Liver (tissue), 9 donors: ENCODE results near the gene IARS1. TPM values are rescaled to one million over a fixed set of nuclear protein-coding genes. Genes with fewer than 3 reads are reported as not detected.

ENCODE experiments used
- DNase-seq: peaks from one replicate; pipeline ENCODE4 v3.0.0-alpha.2; 2017; ENCODE audit warnings: low spot score
- H3K27ac ChIP-seq, 2 donors: one replicate each; pipeline ENCODE4 v1.7.0; 2013; ENCODE audit warnings: inconsistent platforms in 2 of 2, low read length in 2 of 2, control low read depth in 1 of 2, low read depth in 1 of 2, mild to moderate bottlenecking in 1 of 2
- H3K27me3 ChIP-seq, 4 donors: one replicate each; pipeline versions ENCODE4 v1.6.1 to v1.7.0; 2013; ENCODE audit warnings: low read length in 3 of 4, inconsistent platforms in 1 of 4, mild to moderate bottlenecking in 1 of 4, moderate library complexity in 1 of 4; ENCODE audit not compliant: control insufficient read depth in 4 of 4, insufficient read depth in 4 of 4
- H3K36me3 ChIP-seq, 4 donors: one replicate each; pipeline versions ENCODE4 v1.6.1 to v1.7.0; 2013; ENCODE audit warnings: low read length in 3 of 4, mild to moderate bottlenecking in 3 of 4, low read depth in 1 of 4, moderate library complexity in 1 of 4; ENCODE audit not compliant: control insufficient read depth in 4 of 4, insufficient read depth in 3 of 4
- H3K4me1 ChIP-seq, 4 donors: one replicate each; pipeline versions ENCODE4 v1.6.1 to v1.7.0; 2013; ENCODE audit warnings: low read length in 3 of 4, mild to moderate bottlenecking in 3 of 4, moderate library complexity in 1 of 4; ENCODE audit not compliant: control insufficient read depth in 4 of 4, insufficient read depth in 4 of 4
- H3K4me3 ChIP-seq, 3 donors: one replicate each; pipeline versions ENCODE4 v1.6.1 to v1.7.0; 2013; ENCODE audit warnings: low read length in 3 of 3, control low read depth in 1 of 3, low read depth in 1 of 3, mild to moderate bottlenecking in 1 of 3
- H3K9ac ChIP-seq, 2 donors: one replicate each; pipeline ENCODE4 v1.7.0; 2013; ENCODE audit warnings: low read length in 2 of 2, mild to moderate bottlenecking in 2 of 2, moderate library complexity in 2 of 2, control low read depth in 1 of 2, low read depth in 1 of 2
- H3K9me3 ChIP-seq, 4 donors: one replicate each; pipeline versions ENCODE4 v1.6.1 to v1.7.0; 2013; ENCODE audit warnings: low read length in 3 of 4; ENCODE audit not compliant: control insufficient read depth in 4 of 4
- ATF3 ChIP-seq: IDR thresholded peaks from 2 replicates; pipeline ENCODE4 v1.6.1; 2016; ENCODE audit warnings: antibody characterized with exemption
- CTCF ChIP-seq: fragments of 150-350 bp; IDR thresholded peaks from 2 replicates; pipeline ENCODE4 v1.5.1; 2017; ENCODE audit warnings: improper control_type of control experiment, low read depth, low read length; ENCODE audit not compliant: missing input control
- EGR1 ChIP-seq, 2 donors: IDR thresholded peaks; 2 replicates each; pipeline ENCODE4 v1.6.1; 2016 to 2018; ENCODE audit warnings: antibody characterized with exemption in 2 of 2, low read depth in 2 of 2
- FOXA1 ChIP-seq: IDR thresholded peaks from 2 replicates; pipeline ENCODE4 v1.6.1; 2016; ENCODE audit warnings: antibody characterized with exemption
- FOXA2 ChIP-seq: IDR thresholded peaks from 2 replicates; pipeline ENCODE4 v1.6.1; 2016; ENCODE audit warnings: antibody characterized with exemption
- GABPA ChIP-seq, 2 donors: IDR thresholded peaks in 1 of 2; conservative IDR thresholded peaks in 1 of 2; 2 replicates each; pipeline ENCODE4 v1.6.1; 2016; ENCODE audit warnings: antibody characterized with exemption in 2 of 2, mild to moderate bottlenecking in 1 of 2, moderate library complexity in 1 of 2
- HNF4A ChIP-seq, 2 donors: conservative IDR thresholded peaks; 2 replicates each; pipeline ENCODE4 v1.6.1; 2016; ENCODE audit warnings: antibody characterized with exemption in 2 of 2, mild to moderate bottlenecking in 2 of 2
- HNF4G ChIP-seq: IDR thresholded peaks from 2 replicates; pipeline ENCODE4 v1.6.1; 2016; ENCODE audit warnings: antibody characterized with exemption
- JUND ChIP-seq, 2 donors: IDR thresholded peaks; 2 replicates each; pipeline ENCODE4 v1.6.1; 2016; ENCODE audit warnings: antibody characterized with exemption in 2 of 2
- MAX ChIP-seq: IDR thresholded peaks from 2 replicates; pipeline ENCODE4 v1.6.1; 2016; ENCODE audit warnings: antibody characterized with exemption
- NR2F2 ChIP-seq: IDR thresholded peaks from 2 replicates; pipeline ENCODE4 v1.6.1; 2016; ENCODE audit warnings: antibody characterized with exemption
- RAD21 ChIP-seq, 2 donors: IDR thresholded peaks; 2 replicates each; pipeline ENCODE4 v1.6.1; 2016; ENCODE audit warnings: antibody characterized with exemption in 2 of 2, mild to moderate bottlenecking in 2 of 2
- REST ChIP-seq: IDR thresholded peaks from 2 replicates; pipeline ENCODE4 v1.6.1; 2016; ENCODE audit warnings: antibody characterized with exemption, mild to moderate bottlenecking
- RXRA ChIP-seq, 2 donors: IDR thresholded peaks; 2 replicates each; pipeline ENCODE4 v1.6.1; 2017 to 2018; ENCODE audit warnings: antibody characterized with exemption in 2 of 2, mild to moderate bottlenecking in 1 of 2
- SP1 ChIP-seq: IDR thresholded peaks from 2 replicates; pipeline ENCODE4 v1.6.1; 2018; ENCODE audit warnings: antibody characterized with exemption, mild to moderate bottlenecking
- TAF1 ChIP-seq: conservative IDR thresholded peaks from 2 replicates; pipeline ENCODE4 v1.6.1; 2016; ENCODE audit warnings: antibody characterized with exemption, mild to moderate bottlenecking
- YY1 ChIP-seq: IDR thresholded peaks from 2 replicates; pipeline ENCODE4 v1.6.1; 2016; ENCODE audit warnings: antibody characterized with exemption, mild to moderate bottlenecking
- ZBTB33 ChIP-seq: IDR thresholded peaks from 2 replicates; pipeline ENCODE4 v1.6.1; 2016; ENCODE audit warnings: antibody characterized with exemption
- WGBS: extraction: QIAGEN DNeasy Blood & Tissue Kit; methylation state at CpG from one replicate; pipeline ENCODE4 v1.1.7; 2013; 5-methylcytosine and 5-hydroxymethylcytosine counted together
- polyA plus RNA-seq, 2 donors: library from polyadenylated mRNA; stranded (reverse) in 1 of 2; unstranded in 1 of 2; fragments of 200-250 nt in 1 of 2; fragments of >200 nt in 1 of 2; fragmentation: Nextera tagmentation in 1 of 2; extraction: Ambion mirVana in 1 of 2; gene quantifications; one replicate each; pipeline versions ENCODE4 v1.2.1 to v1.2.3, GENCODE V29; 2013 to 2015
- total RNA-seq, 2 donors: library from RNA; depleted of rRNA; stranded (reverse); fragments of >200 nt; gene quantifications; one replicate each; pipeline ENCODE4 v1.2.3, GENCODE V29; 2014
- donor health status: healthy.
- donor health status: healthy.
- donor health status: healthy.
- donor health status: healthy.
- donor health status: healthy.

IARS1 gene
- total and polyA plus RNA-seq, 4 donors, result 24.8 to 81.7 (median 49.6) TPM

GRCh38 chr9:92325269-92325990 is 31.9 kb upstream of the IARS1 start, which contains the start of the genes CENPP and NOL8:
TSS of gene CENPP (plus strand) at chr9:92325953.
TSS of gene NOL8 (minus strand) at chr9:92325350. CDS start at chr9:92324161, 1,189 bp downstream.
- Histone ChIP-seq H3K4me3 (peak within 1 kb of the TSS; percentile 55 to 100 (median 99)), H3K27ac (peak within 1 kb of the TSS; percentile 94 to 97), H3K9me3 (no peaks in the 10 kb centered on the region), H3K4me1 (peaks cover 0 to 20% (median 18%) of the 10 kb centered on the region in 4 donors), H3K36me3 (peaks cover 3 to 15% (median 10%) of the 10 kb centered on the region in 4 donors), H3K9ac (peak within 1 kb of the TSS; percentile 86 to 95), H3K27me3 (no peaks in the 10 kb centered on the region)
- TF ChIP-seq EGR1 (IDR thresholded peaks at IDR 0.05; ENCODE audit: low read depth in 2 of 2) (peak; percentile 32 to 68), ATF3 (no peak), FOXA2 (no peak), HNF4A (conservative IDR thresholded peaks at IDR 0.05) (peak in 1 of 2 donors; percentile 7), MAX (peak; percentile 99), JUND (IDR thresholded peaks at IDR 0.05) (peak in 1 of 2 donors; percentile 38), NR2F2 (peak; percentile 22), TAF1 (peak; percentile 44), HNF4G (no peak), FOXA1 (peak; percentile 26), SP1 (peak; percentile 57), ZBTB33 (peak; percentile 66), YY1 (peak; percentile 58), REST (peak; percentile 42), RAD21 (IDR thresholded peaks at IDR 0.05) (peak; percentile 21 to 31), GABPA (IDR thresholded peaks at IDR 0.05 in 1 of 2, conservative IDR thresholded peaks at IDR 0.05 in 1 of 2) (peak; percentile 82 to 94), CTCF (no peak), RXRA (IDR thresholded peaks at IDR 0.05) (peak in 1 of 2 donors; percentile 27)
- DNase-seq, result peak; percentile 82
- under 1% methylated on average over 55 of the region's 55 CpGs for WGBS
